Stomach (tissue), 4 donors: ENCODE data around the gene EXO5.
"Not testable (repeated sequence)": the region's sequence is repeated elsewhere in the genome, so short reads cannot be mapped to it uniquely, and the experiment has no call there.

ENCODE experiments used
- EP300 ChIP-seq: sonication (generic); formaldehyde crosslinking; IDR thresholded peaks from one replicate; pipeline ENCODE4 v1.6.1; 2017; ENCODE audit warnings: antibody characterized with exemption
- POLR2A ChIP-seq, 4 donors: fragments of 450-650 bp; IDR thresholded peaks; one replicate each; pipeline ENCODE4 v1.6.1; 2016; ENCODE audit warnings: antibody characterized with exemption in 4 of 4, control low read depth in 2 of 4, mild to moderate bottlenecking in 1 of 4, moderate library complexity in 1 of 4
- TF ChIP-seq, protein P1 (sequence below), 7 experiments: fragments of 450-650 bp in 4 of 7; fragments of 200-600 bp in 3 of 7; sonication (generic) in 3 of 7; IDR thresholded peaks; one replicate each; pipeline ENCODE4 v1.5.1; 2016 to 2019; ENCODE audit warnings: antibody characterized with exemption in 7 of 7, control low read depth in 2 of 7, mild to moderate bottlenecking in 1 of 7

GRCh38 chr1:40502651-40503050 is 5.9 kb upstream of the EXO5 start:
- not testable (repeated sequence) for TF ChIP-seq EP300; POLR2A (IDR thresholded peaks at IDR 0.05)
- TF ChIP-seq, protein P1, sequence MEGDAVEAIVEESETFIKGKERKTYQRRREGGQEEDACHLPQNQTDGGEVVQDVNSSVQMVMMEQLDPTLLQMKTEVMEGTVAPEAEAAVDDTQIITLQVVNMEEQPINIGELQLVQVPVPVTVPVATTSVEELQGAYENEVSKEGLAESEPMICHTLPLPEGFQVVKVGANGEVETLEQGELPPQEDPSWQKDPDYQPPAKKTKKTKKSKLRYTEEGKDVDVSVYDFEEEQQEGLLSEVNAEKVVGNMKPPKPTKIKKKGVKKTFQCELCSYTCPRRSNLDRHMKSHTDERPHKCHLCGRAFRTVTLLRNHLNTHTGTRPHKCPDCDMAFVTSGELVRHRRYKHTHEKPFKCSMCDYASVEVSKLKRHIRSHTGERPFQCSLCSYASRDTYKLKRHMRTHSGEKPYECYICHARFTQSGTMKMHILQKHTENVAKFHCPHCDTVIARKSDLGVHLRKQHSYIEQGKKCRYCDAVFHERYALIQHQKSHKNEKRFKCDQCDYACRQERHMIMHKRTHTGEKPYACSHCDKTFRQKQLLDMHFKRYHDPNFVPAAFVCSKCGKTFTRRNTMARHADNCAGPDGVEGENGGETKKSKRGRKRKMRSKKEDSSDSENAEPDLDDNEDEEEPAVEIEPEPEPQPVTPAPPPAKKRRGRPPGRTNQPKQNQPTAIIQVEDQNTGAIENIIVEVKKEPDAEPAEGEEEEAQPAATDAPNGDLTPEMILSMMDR (IDR thresholded peaks at IDR 0.05), result not testable (repeated sequence)
